GM19452 (cell line): ENCODE results near the gene PAQR8.

Experiments used
- ATAC-seq: cut with Tn5 transposase; IDR thresholded peaks from one replicate; pipeline ENCODE4 v1.9.1; 2021; ENCODE audit not compliant: unreplicated experiment

Gene PAQR8

GRCh38 chr6:52361945-52362442, at the start of gene PAQR8:
TSS of gene PAQR8 (plus strand) at chr6:52362151. CDS start at chr6:52403214, 41,063 bp downstream.
- peak; percentile 90 for ATAC-seq

GRCh38 chr6:52312461-52312860, 49.5 kb upstream of the PAQR8 start:
- no peak for ATAC-seq

GRCh38 chr6:52314752-52315151, 47.2 kb upstream of the PAQR8 start:
- ATAC-seq: no peak

GRCh38 chr6:52317211-52317610, 44.7 kb upstream of the PAQR8 start:
- no peak for ATAC-seq

- peak; percentile 100 for ATAC-seq
Observed at GRCh38 chr6:52317841-52318581, 43.9 kb upstream of the PAQR8 start.

- ATAC-seq: no peak
Observed at GRCh38 chr6:52324189-52324588, 37.8 kb upstream of the PAQR8 start.

- no peak for ATAC-seq
Observed at GRCh38 chr6:52325695-52326471, 36.1 kb upstream of the PAQR8 start.

- ATAC-seq: no peak
Observed at GRCh38 chr6:52326540-52327364, 35.2 kb upstream of the PAQR8 start.

GRCh38 chr6:52328303-52328662, 33.7 kb upstream of the PAQR8 start:
- no peak for ATAC-seq

- ATAC-seq: no peak
Observed at GRCh38 chr6:52328729-52329128, 33.2 kb upstream of the PAQR8 start.

- ATAC-seq: no peak
Observed at GRCh38 chr6:52330470-52330869, 31.5 kb upstream of the PAQR8 start.

- no peak for ATAC-seq
Observed at GRCh38 chr6:52331793-52332457, 30.0 kb upstream of the PAQR8 start.

GRCh38 chr6:52333840-52334200, 28.1 kb upstream of the PAQR8 start:
- ATAC-seq: no peak

- ATAC-seq: no peak
Observed at GRCh38 chr6:52335576-52335975, 26.4 kb upstream of the PAQR8 start.

- ATAC-seq: no peak
Observed at GRCh38 chr6:52336919-52337561, 24.9 kb upstream of the PAQR8 start.

- ATAC-seq: no peak
Observed at GRCh38 chr6:52337633-52338290, 24.2 kb upstream of the PAQR8 start.

GRCh38 chr6:52340603-52340880, 21.4 kb upstream of the PAQR8 start:
- ATAC-seq: no peak

- no peak for ATAC-seq
Observed at GRCh38 chr6:52341561-52342260, 20.2 kb upstream of the PAQR8 start.

- ATAC-seq: no peak
Observed at GRCh38 chr6:52345311-52345710, 16.6 kb upstream of the PAQR8 start.

GRCh38 chr6:52346503-52346902, 15.4 kb upstream of the PAQR8 start:
- no peak for ATAC-seq
